ENCODE results near the gene CEL.

DNA sequence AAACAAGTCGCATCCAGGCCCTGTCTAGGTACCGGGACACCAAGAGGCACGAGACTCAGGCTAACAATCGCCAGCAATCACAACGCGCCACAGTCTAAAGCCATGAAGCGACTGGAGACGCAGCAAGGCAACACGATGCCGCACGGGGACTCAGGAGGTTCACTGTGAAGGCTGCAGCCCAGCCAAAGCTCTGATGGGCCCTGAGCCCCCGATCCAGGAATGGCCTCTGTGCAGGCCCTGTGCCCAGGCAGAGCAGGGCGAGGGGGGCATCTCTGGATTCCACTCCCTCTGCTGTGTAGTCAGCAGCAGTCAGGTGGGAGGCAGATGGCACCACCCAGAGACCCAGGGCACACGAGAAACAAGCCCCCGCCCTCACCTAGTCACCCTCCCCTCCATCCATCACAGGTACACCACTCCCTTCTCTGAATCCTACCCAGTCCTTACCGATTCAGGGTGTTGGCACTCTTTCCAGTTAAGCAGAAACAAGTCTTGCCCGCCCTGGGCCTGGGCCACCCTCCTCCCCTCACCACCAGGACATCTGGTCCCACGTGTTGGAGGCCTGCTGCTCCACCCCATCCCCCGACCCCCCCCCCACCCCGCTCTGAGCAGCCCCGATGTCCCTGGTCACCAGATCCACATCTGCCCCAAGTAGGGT lies 58.2 kb downstream of the CEL start:
- TF ChIP-seq YY1 (IDR thresholded peaks at IDR 0.05; ENCODE audit: insufficient read depth, insufficient read length) (no peak), ZNF274 (IDR thresholded peaks at IDR 0.05; ENCODE audit: low read depth, low read length) (no peak)
